Keratinocyte (primary cell): Measurements from ENCODE around the gene L3MBTL4.
"Not testable (repeated sequence)": the region's sequence is repeated elsewhere in the genome, so short reads cannot be mapped to it uniquely, and the experiment has no call there.

Source experiments
- EZH2 ChIP-seq: IDR thresholded peaks from one replicate; pipeline ENCODE4 v1.6.1; 2012; ENCODE audit warnings: inconsistent platforms, mild to moderate bottlenecking, low read length, moderate library complexity
- TF ChIP-seq, protein P1 (sequence below), 3 experiments: IDR thresholded peaks in 1 of 3; conservative IDR thresholded peaks in 1 of 3; optimal IDR thresholded peaks in 1 of 3; 2 replicates in 2 of 3; 3 replicates in 1 of 3; pipeline versions ENCODE3 to v1.5.1; 2011; ENCODE audit warnings: low read length in 3 of 3, mild to moderate bottlenecking in 3 of 3, moderate library complexity in 2 of 3, control low read depth in 1 of 3, inconsistent platforms in 1 of 3; ENCODE audit not compliant: insufficient read depth in 2 of 3; ENCODE audit errors: extremely low read depth in 1 of 3

GRCh38 chr18:6047596-6047995 is 367.1 kb downstream of the L3MBTL4 start:
- TF ChIP-seq EZH2, result not testable (repeated sequence)
- TF ChIP-seq, protein P1, sequence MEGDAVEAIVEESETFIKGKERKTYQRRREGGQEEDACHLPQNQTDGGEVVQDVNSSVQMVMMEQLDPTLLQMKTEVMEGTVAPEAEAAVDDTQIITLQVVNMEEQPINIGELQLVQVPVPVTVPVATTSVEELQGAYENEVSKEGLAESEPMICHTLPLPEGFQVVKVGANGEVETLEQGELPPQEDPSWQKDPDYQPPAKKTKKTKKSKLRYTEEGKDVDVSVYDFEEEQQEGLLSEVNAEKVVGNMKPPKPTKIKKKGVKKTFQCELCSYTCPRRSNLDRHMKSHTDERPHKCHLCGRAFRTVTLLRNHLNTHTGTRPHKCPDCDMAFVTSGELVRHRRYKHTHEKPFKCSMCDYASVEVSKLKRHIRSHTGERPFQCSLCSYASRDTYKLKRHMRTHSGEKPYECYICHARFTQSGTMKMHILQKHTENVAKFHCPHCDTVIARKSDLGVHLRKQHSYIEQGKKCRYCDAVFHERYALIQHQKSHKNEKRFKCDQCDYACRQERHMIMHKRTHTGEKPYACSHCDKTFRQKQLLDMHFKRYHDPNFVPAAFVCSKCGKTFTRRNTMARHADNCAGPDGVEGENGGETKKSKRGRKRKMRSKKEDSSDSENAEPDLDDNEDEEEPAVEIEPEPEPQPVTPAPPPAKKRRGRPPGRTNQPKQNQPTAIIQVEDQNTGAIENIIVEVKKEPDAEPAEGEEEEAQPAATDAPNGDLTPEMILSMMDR (optimal IDR thresholded peaks at IDR 0.05 in 1 of 3, IDR thresholded peaks at IDR 0.05 in 1 of 3, conservative IDR thresholded peaks at IDR 0.05 in 1 of 3; ENCODE audit: extremely low read depth in 1 of 3, insufficient read depth in 2 of 3, low read length in 3 of 3), result not testable (repeated sequence)
